Omental fat pad (tissue), 4 donors: ENCODE measurements around the gene PTH. TPM values are rescaled to one million over a fixed set of nuclear protein-coding genes. Genes with fewer than 3 reads are reported as not detected.

Experiments
- ATAC-seq: fragments of 150-250 bp; one replicate; pipeline ENCODE4 v1.9.1; 2016; ENCODE audit warnings: mild to moderate bottlenecking, moderate library complexity; ENCODE audit not compliant: low FRiP score
- DNase-seq: peaks from one replicate; pipeline ENCODE4 v3.0.0-alpha.2; 2019; ENCODE audit warnings: low spot score
- CTCF ChIP-seq, 3 donors: fragments of 450-650 bp; IDR thresholded peaks; one replicate each; pipeline ENCODE4 v1.5.1; 2016 to 2017; ENCODE audit warnings: antibody characterized with exemption in 3 of 3, mild to moderate bottlenecking in 3 of 3, moderate library complexity in 2 of 3
- total RNA-seq, 4 donors: library from RNA; depleted of rRNA; stranded (reverse); fragments of >200 nt; gene quantifications; one replicate each; pipeline ENCODE4 v1.1.0, GENCODE V29; 2016

The PTH gene
- total RNA-seq, result not detected

- ATAC-seq, result no peak
These were observed at the start of gene PTH for GRCh38 chr11:13495929-13496328. Gene PTH (minus strand): TSS chr11:13495997. CDS start chr11:13492855, 3,142 bp downstream.

GRCh38 chr11:13538044-13538443 lies 42.2 kb upstream of the PTH start:
- TF ChIP-seq CTCF (IDR thresholded peaks at IDR 0.05), result no peak
- ATAC-seq (no peak), DNase-seq (no peak)

More at GRCh38 chr11:13495929-13496328, at the start of gene PTH:
- DNase-seq, result no peak
- TF ChIP-seq CTCF (IDR thresholded peaks at IDR 0.05), result no peak

GRCh38 chr11:13535819-13536218 lies 40.0 kb upstream of the PTH start:
- DNase-seq (no peak), ATAC-seq (no peak)
- TF ChIP-seq CTCF (IDR thresholded peaks at IDR 0.05), result no peak

- TF ChIP-seq CTCF (IDR thresholded peaks at IDR 0.05), result no peak
- ATAC-seq (no peak), DNase-seq (no peak)
These were observed 38.6 kb upstream of the PTH start for GRCh38 chr11:13534358-13534757.

GRCh38 chr11:13525257-13525656 lies 29.5 kb upstream of the PTH start:
- no peak for DNase-seq
- ATAC-seq, result no peak
- no peak for TF ChIP-seq CTCF (IDR thresholded peaks at IDR 0.05)

GRCh38 chr11:13503393-13503792 lies 7.6 kb upstream of the PTH start:
- DNase-seq, result no peak
- TF ChIP-seq CTCF (IDR thresholded peaks at IDR 0.05), result no peak
- no peak for ATAC-seq

GRCh38 chr11:13502492-13502891 lies 6.7 kb upstream of the PTH start:
- ATAC-seq (no peak), DNase-seq (no peak)
- TF ChIP-seq CTCF (IDR thresholded peaks at IDR 0.05), result no peak
